DMS79 treated with DMSO at 0.1 percent for 48 hours (cell line): ENCODE data around the gene GSTT2.

Experiments
- DNase-seq: peaks from one replicate; lab custom pipeline; 2025; lab: John Stamatoyannopoulos, UW

GSTT2 gene

DNA sequence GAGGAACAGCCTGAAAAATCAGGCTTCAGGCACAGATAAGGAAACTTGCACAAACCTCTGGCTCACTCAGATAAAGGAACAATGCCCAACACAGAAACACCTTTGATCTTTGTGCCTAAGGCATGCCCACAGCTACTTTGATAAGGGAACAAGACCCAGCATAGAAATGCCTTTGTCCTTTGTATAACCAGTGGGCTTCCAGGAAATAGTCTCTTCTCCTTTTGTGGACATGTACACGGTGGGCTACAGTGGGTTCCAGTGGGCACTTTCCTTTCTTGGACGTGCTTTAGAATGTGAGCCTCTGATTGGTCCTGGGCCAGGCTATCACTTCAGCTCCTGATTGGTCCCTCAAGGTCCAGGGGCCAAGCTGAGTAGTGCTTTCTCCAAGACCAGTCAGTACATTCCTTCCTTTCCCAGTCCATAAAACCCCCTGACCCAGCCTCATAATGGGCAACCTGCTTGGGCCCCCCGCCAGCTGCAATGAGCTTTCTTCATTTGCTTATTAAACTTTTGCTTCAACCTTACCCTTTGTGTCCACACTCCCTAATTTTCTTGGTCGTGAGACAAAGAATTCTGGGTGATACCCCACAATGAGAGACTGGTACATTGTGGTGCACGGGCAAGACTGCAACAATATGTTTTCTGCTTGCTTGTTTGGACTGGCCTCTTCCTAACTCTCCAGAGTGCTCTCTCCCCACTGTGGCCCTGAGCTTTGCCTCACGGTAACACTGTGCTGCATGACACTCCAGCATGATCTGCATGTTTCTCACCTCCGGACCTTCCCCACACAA lies 29.5 kb downstream of the GSTT2 start:
- DNase-seq: no peak

DNA sequence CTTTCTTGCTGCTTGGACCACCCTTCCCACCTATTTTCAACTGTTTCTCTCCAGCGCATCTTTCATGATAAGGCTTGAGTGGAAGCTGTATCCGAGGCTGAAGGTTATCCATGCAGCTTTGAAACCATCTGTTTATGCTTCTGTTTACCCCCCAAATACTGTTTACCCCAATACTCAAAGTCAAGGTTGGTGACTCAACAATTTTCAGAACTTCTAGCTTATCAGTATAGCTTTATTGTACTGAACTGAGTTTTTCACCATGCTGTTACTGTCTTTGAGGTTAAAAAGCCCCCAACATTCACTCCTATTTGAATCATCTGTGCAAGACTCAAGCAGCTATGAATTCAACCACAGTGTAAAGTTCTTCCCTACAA lies 30.1 kb downstream of the GSTT2 start:
- DNase-seq: no peak

DNA sequence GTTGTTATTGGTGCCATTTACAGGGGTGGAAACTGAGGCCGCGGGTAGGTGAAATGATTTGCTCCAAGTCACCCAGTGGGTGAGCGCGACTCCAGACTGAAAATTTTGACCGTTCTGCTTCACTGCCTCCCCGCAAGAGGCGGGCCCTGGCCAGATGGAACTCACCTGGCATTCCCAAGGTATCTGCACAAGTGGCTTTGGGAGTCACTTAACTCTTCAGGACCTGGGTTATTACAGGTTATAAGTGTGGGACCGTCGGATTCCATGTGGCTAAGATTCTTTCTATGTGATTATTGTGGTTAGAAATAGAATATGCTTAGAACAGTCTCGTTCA lies 31.8 kb downstream of the GSTT2 start:
- DNase-seq: no peak

DNA sequence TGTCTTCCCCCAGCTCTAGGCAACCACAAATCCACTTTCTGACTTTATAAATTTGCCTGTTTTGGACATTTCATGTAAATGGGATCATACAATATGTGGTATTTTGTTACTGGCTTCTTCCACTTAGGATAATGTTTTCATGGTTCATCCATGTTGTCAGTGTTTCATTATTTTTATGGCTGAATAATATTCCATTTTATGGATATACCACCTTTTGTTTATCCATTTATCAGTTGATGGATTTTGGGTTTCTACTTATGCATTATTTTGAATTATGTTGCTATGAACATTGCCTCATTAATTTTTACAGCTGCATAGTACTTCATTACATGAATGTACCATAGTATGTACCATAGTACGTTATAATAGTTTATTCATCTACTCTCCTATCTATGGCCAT lies 36.2 kb downstream of the GSTT2 start:
- DNase-seq: no peak

DNA sequence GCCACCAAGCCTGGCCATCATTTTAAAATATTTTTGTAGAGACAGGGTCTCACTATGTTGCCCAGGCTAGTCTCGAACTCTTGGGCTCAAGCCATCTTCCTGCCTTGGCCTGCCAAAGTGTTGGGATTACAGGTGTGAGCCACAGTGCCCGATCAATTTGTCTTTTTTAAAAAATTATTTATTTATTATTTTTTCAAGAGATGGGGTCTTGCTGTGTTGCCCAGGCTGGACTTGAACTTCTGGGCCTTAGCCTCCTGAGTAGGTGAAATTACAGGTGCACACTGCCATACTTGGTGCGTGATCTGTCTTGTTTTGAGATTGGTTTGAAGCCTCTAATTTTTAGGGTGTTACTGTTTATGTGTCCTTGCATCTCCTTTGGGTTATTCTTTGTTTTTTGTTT lies 41.4 kb downstream of the GSTT2 start:
- DNase-seq: no peak

DNA sequence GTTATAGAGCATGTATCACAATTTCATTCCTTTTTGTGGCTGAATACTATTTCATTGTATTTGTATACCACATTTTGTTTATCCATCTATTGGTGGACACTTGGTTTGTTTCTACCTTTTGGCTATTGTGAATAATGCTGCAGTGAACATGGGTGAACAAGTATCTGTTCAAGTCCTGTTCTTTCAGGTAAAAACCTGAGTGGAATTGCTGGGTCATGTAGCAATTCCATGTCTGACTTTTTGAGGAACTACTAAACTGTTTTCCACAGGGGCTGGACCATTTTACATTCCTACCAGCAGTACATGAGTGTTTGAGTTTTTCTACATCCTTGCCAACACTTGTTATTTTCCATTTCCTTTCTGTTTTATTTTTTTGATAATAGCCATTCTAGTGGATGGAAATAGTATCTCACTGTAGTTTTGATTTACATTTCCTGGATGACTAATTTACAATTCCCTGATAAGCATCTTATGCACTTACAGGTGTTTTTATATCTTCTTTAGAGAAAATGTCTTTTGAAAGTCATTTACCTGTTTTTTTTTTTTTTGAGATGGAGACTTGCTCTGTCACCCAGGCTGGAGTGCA lies 43.4 kb downstream of the GSTT2 start:
- DNase-seq: no peak

DNA sequence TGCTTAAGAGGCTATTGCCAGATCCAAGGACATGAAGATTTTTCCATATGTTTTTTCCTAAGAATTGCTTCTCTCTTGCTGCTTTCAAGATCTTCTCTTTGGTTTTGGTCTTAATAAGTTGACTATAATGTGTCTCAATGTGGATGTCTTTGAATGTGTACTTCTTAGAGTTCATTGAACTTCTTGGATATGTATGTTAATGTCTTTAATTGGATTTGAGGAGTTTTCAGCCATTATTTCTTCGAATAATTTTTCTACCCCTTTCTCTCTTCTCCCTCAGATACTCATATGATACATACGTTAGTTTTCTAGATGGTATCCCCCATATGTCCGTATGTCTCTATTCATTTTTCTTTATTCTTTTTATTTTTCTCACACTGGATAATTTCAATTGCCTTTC lies 44.4 kb downstream of the GSTT2 start:
- no peak for DNase-seq

DNA sequence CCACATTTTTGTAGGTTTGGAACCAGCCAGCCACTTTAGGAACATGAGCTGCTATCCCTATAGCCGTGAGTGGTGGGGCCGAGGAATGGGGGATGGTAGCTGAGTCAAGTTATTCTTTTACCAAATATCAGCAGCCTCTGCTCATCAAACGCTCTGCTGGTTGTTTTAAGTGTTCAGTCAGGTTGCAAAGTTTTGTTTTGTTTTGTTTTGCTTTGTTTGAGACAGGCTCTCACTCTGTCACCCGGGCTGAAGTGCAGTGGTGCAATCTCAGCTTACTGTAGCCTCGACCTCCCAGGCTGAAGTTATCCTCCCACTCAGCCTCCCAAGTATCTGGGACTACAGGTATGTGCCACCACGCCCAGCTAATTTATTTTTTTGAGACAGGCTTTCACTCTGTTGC lies 45.5 kb downstream of the GSTT2 start:
- no peak for DNase-seq

DNA sequence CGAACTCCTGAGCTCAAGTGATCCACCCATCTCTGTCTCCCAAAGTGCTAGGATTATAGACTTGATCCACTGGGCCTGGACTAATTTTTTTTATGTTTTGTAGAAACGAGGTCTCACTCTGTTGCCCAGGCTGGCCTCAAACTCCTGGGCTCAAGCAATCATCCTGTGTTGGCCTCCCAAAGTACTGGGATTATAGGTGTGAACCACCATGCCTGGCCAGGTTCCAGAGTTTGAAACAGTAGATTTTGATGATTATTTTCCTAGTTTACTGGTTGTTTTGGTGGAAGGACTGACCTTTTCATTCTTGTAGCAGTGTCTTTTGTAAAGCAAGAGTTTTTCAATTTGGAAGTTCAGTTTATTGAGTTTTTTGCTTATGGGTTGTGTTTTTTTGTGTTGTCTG lies 46.1 kb downstream of the GSTT2 start:
- DNase-seq: no peak

DNA sequence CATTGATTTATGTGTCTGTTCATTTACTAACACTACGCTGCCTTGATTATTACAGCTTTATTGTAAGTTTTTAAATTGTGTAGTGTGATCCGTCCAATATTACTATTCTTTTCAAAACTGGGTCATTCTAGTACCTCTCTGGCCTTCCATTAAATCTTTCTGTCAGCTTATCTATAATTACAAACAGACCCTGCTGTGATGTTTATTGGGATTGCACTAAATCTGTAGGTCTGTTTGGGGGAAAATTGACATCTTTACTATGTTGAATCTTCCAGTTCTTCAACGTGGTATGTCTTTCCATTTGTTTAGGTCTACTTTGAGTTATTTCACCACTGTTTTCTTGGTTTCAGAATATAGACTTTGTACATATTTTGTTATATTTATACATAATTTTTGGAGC lies 46.8 kb downstream of the GSTT2 start:
- no peak for DNase-seq

DNA sequence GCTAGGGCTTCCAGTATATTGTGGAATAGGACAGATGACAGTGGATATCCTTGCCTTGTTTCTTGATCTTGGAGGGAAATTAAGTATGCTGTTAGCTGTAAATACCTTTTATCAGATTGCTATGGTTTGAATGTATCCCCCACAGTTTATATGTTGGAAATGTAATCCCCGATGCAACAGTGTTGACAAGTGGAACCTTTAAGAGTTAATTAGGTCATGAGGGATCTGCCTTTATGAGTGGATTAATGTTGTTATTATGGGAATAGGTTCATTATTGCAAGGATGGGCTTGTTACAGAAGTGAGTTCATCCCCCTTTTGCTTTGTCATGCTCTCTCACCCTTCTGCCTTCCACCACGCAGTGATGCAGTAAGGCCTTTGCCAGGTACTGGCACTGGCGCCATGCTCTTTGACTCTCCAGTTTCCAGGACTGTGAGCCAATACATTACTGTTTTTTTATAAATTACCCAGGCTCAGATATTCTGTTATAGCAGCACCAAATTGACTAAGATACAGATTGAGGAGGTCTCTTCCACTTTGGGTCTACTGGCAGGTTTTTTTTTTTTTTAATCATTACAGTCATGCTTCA lies 47.5 kb downstream of the GSTT2 start:
- no peak for DNase-seq

DNA sequence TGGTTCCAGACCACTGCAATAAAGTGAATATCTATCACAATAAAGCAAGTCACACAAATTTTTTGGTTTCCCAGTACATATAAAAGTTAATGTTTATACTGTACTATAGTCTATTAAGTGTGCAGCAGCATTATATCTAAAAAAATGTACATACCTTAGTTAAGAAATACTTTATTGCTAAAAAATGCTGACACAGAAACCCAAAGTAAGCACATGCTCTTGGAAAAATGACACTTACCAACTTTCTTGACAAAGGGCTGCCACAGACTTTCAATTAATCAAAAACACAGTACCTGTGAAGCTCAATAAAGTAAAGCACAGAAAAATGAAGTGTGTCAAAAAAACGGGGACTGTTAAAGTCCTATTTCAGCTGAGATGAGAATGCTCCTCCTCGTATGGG lies 48.1 kb downstream of the GSTT2 start:
- DNase-seq: no peak

DNA sequence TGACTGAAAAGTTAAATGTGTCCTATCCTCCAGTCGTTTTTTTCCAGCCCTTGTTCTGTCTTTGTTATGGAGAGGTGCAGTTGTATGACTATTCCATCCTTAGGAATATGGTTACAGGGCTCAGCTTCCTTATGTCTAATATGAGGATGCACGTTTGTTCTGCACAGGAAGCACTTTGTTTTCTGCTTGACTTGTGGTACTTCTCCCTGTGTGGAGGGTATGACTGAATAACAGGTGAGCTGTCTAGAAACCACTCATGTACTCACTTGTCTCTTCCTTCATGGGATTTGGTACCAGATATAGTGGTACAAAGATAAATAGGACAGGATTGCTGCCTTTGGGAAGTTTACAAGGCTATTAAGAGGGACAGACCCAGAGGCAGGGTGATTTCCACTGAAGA lies 48.6 kb downstream of the GSTT2 start:
- DNase-seq: peak; percentile 1

DNA sequence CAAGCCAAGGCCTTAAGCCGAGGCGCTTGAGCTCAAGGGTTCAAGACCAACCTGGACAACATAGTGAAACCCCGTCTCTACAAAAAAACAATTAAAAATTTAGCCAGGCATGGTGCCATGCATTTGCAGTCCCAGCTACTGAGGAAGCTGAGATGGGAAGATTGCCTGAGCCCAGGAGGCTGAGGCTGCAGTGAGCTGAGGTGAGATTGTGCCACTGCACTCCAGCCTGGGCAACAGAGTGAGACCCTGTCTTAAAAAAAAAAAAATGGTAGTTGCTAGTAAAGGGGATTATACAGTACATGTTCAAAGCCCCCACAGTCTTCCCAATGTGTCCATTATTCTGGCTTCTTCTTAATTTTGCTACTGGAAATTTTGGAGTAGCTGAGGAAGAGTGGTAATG lies 49.4 kb downstream of the GSTT2 start:
- no peak for DNase-seq

DNA sequence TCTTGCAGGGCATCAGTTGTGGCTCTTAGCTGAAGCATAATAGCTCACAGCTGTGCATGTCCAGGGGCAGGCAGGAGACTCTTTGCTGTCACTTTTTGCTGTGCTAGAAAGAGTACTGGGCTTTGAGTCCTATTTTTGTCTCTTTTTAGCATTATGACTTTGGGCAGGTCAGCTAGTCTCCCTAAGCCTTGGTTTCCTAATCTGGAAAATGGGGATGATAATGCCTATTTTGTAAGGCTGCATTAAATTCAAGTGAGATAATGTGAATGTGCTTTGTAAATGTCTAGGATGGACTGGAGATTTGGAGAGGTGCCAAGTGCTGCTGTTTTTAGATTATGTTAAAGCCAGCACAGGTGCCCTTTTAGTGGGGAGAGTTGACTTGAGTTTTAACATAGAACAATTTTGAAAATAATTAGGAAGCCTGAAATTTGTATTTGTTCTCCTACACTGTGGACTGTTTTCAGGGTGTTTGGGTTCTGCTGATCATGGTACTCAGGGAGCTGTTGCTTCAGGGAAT lies 50.3 kb downstream of the GSTT2 start:
- no peak for DNase-seq
